Ishikawa (cell line): Measurements from ENCODE around the gene RGS6.

Experiments used
- CEBPB ChIP-seq: IDR thresholded peaks from 2 replicates; pipeline ENCODE4 v1.6.1; 2012
- CREB1 ChIP-seq: IDR thresholded peaks from 2 replicates; pipeline ENCODE4 v1.6.1; 2012; ENCODE audit warnings: low read depth
- EGR1 ChIP-seq: IDR thresholded peaks from 2 replicates; pipeline ENCODE4 v1.6.1; 2012
- EP300 ChIP-seq: IDR thresholded peaks from 2 replicates; pipeline ENCODE4 v1.6.1; 2012; ENCODE audit warnings: borderline replicate concordance
- FOXM1 ChIP-seq: IDR thresholded peaks from 2 replicates; pipeline ENCODE4 v1.6.1; 2012; ENCODE audit warnings: low read depth, borderline replicate concordance
- MAX ChIP-seq: IDR thresholded peaks from 2 replicates; pipeline ENCODE4 v1.6.1; 2012
- NFIC ChIP-seq: IDR thresholded peaks from 2 replicates; pipeline ENCODE4 v1.6.1; 2012
- RAD21 ChIP-seq: IDR thresholded peaks from 2 replicates; pipeline ENCODE4 v1.6.1; 2012; ENCODE audit warnings: low read depth
- REST ChIP-seq: IDR thresholded peaks from 2 replicates; pipeline ENCODE4 v1.6.1; 2012; ENCODE audit warnings: low read depth, mild to moderate bottlenecking
- TAF1 ChIP-seq: IDR thresholded peaks from 2 replicates; pipeline ENCODE4 v1.6.1; 2012; ENCODE audit warnings: low read depth, mild to moderate bottlenecking
- TCF12 ChIP-seq: IDR thresholded peaks from 2 replicates; pipeline ENCODE4 v1.6.1; 2012; ENCODE audit warnings: low read depth
- TEAD4 ChIP-seq: IDR thresholded peaks from 2 replicates; pipeline ENCODE4 v1.6.1; 2012
- USF1 ChIP-seq: IDR thresholded peaks from 2 replicates; pipeline ENCODE4 v1.6.1; 2012
- YY1 ChIP-seq: IDR thresholded peaks from 2 replicates; pipeline ENCODE4 v1.6.1; 2012; ENCODE audit warnings: low read depth
- ZBTB7A ChIP-seq: IDR thresholded peaks from 2 replicates; pipeline ENCODE4 v1.6.1; 2012; ENCODE audit warnings: low read depth

Gene RGS6

GRCh38 chr14:72577521-72577920, 645.3 kb downstream of the RGS6 start:
- TF ChIP-seq TEAD4 (no peak), USF1 (no peak), FOXM1 (no peak), REST (no peak), ZBTB7A (no peak), TCF12 (no peak), EGR1 (no peak), TAF1 (no peak), RAD21 (no peak), MAX (no peak), CREB1 (no peak), NFIC (no peak), EP300 (no peak), YY1 (no peak), CEBPB (no peak)

DNA sequence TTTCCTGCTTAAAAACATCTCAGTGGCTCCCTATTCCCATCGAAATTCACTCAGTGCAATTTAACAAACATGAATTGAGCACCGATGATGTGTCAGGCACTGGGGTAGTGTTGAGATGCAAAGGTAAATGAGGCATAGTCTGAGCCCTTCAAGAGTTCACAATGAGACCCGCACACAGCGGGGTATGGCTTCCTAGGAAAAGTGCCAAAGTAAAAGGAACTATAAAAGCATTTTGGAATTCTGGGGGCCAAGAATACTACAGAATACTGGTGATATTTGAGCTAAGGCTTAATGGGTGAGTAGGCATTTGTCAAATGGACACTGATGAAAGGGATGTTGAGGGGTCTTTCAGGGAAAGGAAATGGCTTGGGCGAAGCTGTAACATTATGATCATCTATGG, 646.3 kb downstream of the RGS6 start:
- no peak for TF ChIP-seq USF1
- TF ChIP-seq TCF12 = 0 out of 2 replicates have a peak, but pooled peaks have one; percentile 50
- peak; percentile 50; the same call in 1 of the 2 replicates for TF ChIP-seq NFIC
- peak; percentile 42; the same call in 1 of the 2 replicates for TF ChIP-seq EP300
- TF ChIP-seq CREB1 = no peak

DNA sequence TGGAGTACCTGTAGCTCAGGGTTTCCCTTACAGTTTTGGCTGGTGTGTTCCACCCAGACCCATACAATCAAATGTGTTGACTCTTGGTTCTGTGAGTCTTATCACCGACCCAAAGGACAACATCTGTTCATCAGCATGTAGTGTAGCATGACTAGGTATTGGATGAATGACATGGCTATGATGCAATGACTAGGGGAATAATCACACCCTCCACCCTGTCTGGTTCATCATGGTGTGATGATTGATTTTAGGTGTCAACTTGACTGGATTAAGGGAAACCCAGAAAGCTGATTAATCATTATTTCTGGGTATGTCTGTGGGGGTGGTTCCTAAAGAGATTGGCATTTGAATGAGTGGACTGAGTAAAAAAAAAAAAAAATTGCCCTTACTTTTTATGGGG, 650.4 kb downstream of the RGS6 start:
- no peak for TF ChIP-seq TAF1
- TF ChIP-seq CREB1 = no peak
- TF ChIP-seq ZBTB7A = no peak
- TF ChIP-seq REST = no peak
- TF ChIP-seq EGR1 = no peak
- TF ChIP-seq YY1 = no peak
- TF ChIP-seq MAX = no peak
- no peak for TF ChIP-seq USF1
- no peak for TF ChIP-seq TCF12
- TF ChIP-seq FOXM1 = no peak
- TF ChIP-seq EP300 = peak; percentile 23; the same call in 1 of the 2 replicates
- TF ChIP-seq TEAD4 = no peak
- TF ChIP-seq CEBPB = peak; percentile 30; the same call in 1 of the 2 replicates
- TF ChIP-seq NFIC = 0 out of 2 replicates have a peak, but pooled peaks have one; percentile 3
- no peak for TF ChIP-seq RAD21

DNA sequence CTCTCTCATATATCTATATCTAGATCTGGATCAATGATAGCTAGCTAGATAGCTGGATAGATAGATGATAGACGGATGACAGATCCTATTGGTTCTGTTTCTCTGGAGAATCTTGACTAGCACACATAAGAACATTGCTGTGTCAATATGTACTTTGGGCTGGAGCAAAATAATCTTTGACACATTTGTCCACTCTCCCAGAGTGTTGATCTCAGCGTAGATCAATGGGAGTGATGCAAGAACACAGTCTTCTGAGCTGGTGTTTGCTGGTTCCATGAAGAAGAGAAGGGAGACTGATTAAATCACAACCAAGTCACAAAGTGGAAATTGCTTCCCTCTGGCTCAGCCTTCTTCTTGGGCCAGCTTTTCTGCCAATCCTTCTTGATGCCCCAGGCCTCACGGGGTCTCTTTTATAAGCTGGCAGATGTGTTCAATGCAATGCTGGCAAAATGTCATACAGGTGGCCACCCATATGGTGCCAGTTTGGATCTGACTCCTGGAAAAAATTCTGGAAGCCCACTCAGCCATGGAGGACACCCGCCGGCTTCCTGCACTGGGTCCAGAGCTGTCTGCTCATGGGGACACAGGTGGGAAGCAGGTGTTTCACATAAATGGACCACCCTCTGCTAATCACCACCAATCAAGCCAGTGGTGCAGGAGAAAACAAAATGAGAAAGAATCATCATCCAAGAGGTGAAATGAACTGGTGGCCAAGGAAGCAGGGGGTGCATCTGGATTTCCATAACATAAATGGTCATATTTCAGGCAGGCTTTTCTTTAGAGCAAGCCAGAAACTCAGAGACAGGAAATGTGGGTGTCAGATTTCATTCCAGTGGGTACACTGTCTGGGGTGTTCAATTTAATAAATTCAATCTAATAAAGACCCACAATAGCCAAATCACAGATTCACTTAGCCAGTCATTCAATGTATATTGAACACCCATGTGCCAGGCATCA, 651.4 kb downstream of the RGS6 start:
- peak; percentile 99 for TF ChIP-seq EP300
- TF ChIP-seq MAX = peak; percentile 46; the same call in 1 of the 2 replicates
- TF ChIP-seq TAF1 = no peak
- TF ChIP-seq REST = 0 out of 2 replicates have a peak, but pooled peaks have one; percentile 22
- TF ChIP-seq EGR1 = no peak
- TF ChIP-seq ZBTB7A = no peak
- TF ChIP-seq CEBPB = peak; percentile 50; the same call in 1 of the 2 replicates
- peak; percentile 100 for TF ChIP-seq TCF12
- peak; percentile 98 for TF ChIP-seq FOXM1
- no peak for TF ChIP-seq CREB1
- peak; percentile 13 for TF ChIP-seq RAD21
- TF ChIP-seq USF1 = 0 out of 2 replicates have a peak, but pooled peaks have one; percentile 11
- peak; percentile 90 for TF ChIP-seq TEAD4
- TF ChIP-seq YY1 = no peak
- peak; percentile 99 for TF ChIP-seq NFIC
